MCF 10A (cell line): ENCODE results near the gene TUBA8. TPM values are rescaled to one million over a fixed set of nuclear protein-coding genes. Genes with fewer than 3 reads are reported as not detected.
"Not testable (repeated sequence)": the region's sequence is repeated elsewhere in the genome, so short reads cannot be mapped to it uniquely, and the experiment has no call there.

ENCODE experiments used
- BruUV-seq: library from RNA; stranded (reverse); fragments of 400-500 nt; replicated peaks from 2 replicates; lab custom pipeline; 2021; lab: Mats Ljungman, UMichigan
- CTCF ChIA-PET: fragments of 300-600 bp; sonication (Branson Sonifier 250); formaldehyde crosslinking; extraction: SDS; loops from one replicate; lab custom pipeline; 2021; ENCODE audit warnings: antibody characterized with exemption, inconsistent platforms; lab: Yijun Ruan, JAX
- POLR2A ChIA-PET: fragments of 300-600, 350-650 bp; sonication (Branson Sonifier 250); formaldehyde crosslinking; extraction: SDS; loops from one replicate; lab custom pipeline; 2020; ENCODE audit warnings: antibody characterized with exemption, inconsistent platforms; lab: Yijun Ruan, JAX
- DNase-seq: peaks from one replicate; pipeline ENCODE4 v3.0.0-alpha.2; 2018; ENCODE audit not compliant: unreplicated experiment
- H3K27ac Mint-ChIP-seq: one replicate; pipeline ENCODE4 v1.8.0; 2022; ENCODE audit warnings: mild to moderate bottlenecking, low read depth, mixed read lengths; ENCODE audit not compliant: unreplicated experiment
- H3K27me3 Mint-ChIP-seq: one replicate; pipeline ENCODE4 v1.8.0; 2022; ENCODE audit warnings: mixed read lengths; ENCODE audit not compliant: insufficient read depth, unreplicated experiment
- H3K36me3 Mint-ChIP-seq: one replicate; pipeline ENCODE4 v1.8.0; 2022; ENCODE audit warnings: mild to moderate bottlenecking, moderate library complexity, mixed read lengths; ENCODE audit not compliant: insufficient read depth, unreplicated experiment
- H3K4me1 Mint-ChIP-seq: one replicate; pipeline ENCODE4 v1.8.0; 2022; ENCODE audit warnings: mixed read lengths; ENCODE audit not compliant: insufficient read depth, unreplicated experiment
- H3K4me3 Mint-ChIP-seq: one replicate; pipeline ENCODE4 v1.8.0; 2022; ENCODE audit warnings: mild to moderate bottlenecking, moderate library complexity, mixed read lengths; ENCODE audit not compliant: unreplicated experiment
- H3K9me3 Mint-ChIP-seq: one replicate; pipeline ENCODE4 v1.8.0; 2022; ENCODE audit warnings: mixed read lengths; ENCODE audit not compliant: unreplicated experiment
- intact Hi-C: fragments of 100-400 bp; cut with micrococcal nuclease; formaldehyde crosslinking; loops from 2 replicates; pipeline ENCODE4 v1.14.1; 2022
- total RNA-seq: library from RNA; stranded (reverse); gene quantifications from 2 replicates; pipeline ENCODE4 v1.2.3, GENCODE V29; 2022

Gene TUBA8
- total RNA-seq, 1 experiment from 2014 or later = not detected

GRCh38 chr22:18165356-18165755 lies 54.7 kb downstream of the TUBA8 start:
- H3K4me3 Mint-ChIP-seq, H3K36me3 Mint-ChIP-seq, POLR2A ChIA-PET, DNase-seq, intact Hi-C loops, H3K27me3 Mint-ChIP-seq, CTCF ChIA-PET, H3K27ac Mint-ChIP-seq, H3K9me3 Mint-ChIP-seq, BruUV-seq, H3K4me1 Mint-ChIP-seq: not testable (repeated sequence)

DNA sequence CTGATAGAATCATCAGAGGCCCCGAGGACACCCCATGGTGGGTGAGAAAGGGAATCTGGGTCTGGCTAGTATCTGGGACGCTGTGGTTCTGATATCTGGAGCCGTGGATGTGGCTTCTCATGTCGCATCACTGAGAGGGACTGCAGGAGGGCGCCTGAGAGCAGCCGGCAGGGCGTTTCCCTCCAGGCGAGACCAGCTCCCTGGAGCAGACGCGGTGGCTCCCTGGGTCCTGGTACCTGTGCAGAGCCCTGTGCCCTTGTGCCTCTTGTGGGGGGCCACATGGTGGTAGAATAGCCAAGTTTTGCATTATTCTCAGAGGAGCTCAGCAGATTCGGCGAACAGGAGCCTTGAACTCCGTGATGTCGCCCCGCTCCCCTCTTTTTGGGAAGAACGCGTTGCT lies 59.7 kb downstream of the TUBA8 start:
- H3K4me1 Mint-ChIP-seq, H3K27ac Mint-ChIP-seq, CTCF ChIA-PET, BruUV-seq, H3K4me3 Mint-ChIP-seq, H3K9me3 Mint-ChIP-seq, DNase-seq, H3K36me3 Mint-ChIP-seq, intact Hi-C loops, POLR2A ChIA-PET, H3K27me3 Mint-ChIP-seq: not testable (repeated sequence)

- H3K27me3 Mint-ChIP-seq, H3K4me1 Mint-ChIP-seq, CTCF ChIA-PET, POLR2A ChIA-PET, DNase-seq, H3K27ac Mint-ChIP-seq, H3K36me3 Mint-ChIP-seq, H3K4me3 Mint-ChIP-seq, intact Hi-C loops, BruUV-seq, H3K9me3 Mint-ChIP-seq: not testable (repeated sequence)
These were observed 61.6 kb downstream of the TUBA8 start for GRCh38 chr22:18172203-18172602.

DNA sequence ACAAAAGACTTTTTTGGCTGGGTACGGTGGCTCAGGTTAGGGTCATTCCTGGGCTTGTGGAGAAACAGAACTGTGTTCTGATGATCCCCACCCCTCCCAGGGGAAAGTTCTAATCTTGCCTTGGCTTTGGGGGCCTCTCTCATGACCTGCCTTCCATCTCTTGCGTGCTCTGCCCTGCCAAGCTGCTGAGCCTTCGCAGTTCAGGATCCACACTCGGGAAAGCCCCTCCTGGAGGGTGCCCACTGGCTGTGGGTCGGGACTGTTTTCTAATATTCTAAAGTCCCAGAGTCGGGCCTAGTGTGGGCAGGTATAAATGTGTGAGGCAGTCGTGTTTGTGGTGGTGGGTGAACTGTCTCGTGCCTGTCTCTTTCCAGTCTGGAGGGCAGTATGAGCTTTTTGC lies 62.2 kb downstream of the TUBA8 start:
- H3K27ac Mint-ChIP-seq, H3K36me3 Mint-ChIP-seq, H3K9me3 Mint-ChIP-seq, H3K4me3 Mint-ChIP-seq, H3K4me1 Mint-ChIP-seq, intact Hi-C loops, DNase-seq, POLR2A ChIA-PET, H3K27me3 Mint-ChIP-seq, CTCF ChIA-PET, BruUV-seq: not testable (repeated sequence)

DNA sequence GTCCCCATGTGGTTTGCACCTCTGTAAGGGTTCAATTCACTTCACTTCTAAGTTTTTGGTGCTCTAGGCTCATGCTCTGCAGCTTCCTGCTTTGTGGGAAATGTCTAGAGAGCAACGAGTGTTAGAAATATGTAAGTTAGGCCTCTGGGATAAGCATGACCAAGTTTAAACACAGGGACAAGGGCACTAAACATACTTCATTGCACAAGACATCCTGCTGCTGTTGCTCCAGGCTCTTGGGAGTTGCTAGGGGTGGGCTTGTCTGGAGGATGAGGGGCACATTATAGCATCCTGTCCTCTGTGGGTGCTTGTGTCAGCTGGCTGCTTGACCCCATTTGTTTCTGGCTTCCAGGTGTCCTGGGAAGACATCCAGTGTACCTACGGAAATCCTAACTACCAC lies 62.8 kb downstream of the TUBA8 start:
- intact Hi-C loops, POLR2A ChIA-PET, CTCF ChIA-PET, H3K27ac Mint-ChIP-seq, BruUV-seq, H3K4me3 Mint-ChIP-seq, H3K9me3 Mint-ChIP-seq, H3K4me1 Mint-ChIP-seq, DNase-seq, H3K27me3 Mint-ChIP-seq, H3K36me3 Mint-ChIP-seq: not testable (repeated sequence)

Other genes starting within 250 kb of the TUBA8 start
- gene MICAL3, start 86.2 kb upstream of the TUBA8 start, total RNA-seq = 54.1 and 62.1 TPM in 2 replicates
- 41.0 and 47.1 TPM in 2 replicates for gene PEX26, start 32.8 kb upstream of the TUBA8 start, total RNA-seq
- 2.1 TPM in 2 replicates for gene USP18, start 39.4 kb downstream of the TUBA8 start, total RNA-seq